Body of pancreas (tissue), 4 donors: ENCODE results near the gene TF.

ENCODE experiments used
- CTCF ChIP-seq, 7 experiments: fragments of 450-650 bp in 4 of 7; fragments of 200-600 bp in 3 of 7; sonication (generic) in 3 of 7; IDR thresholded peaks; one replicate each; pipeline ENCODE4 v1.5.1; 2016 to 2019; ENCODE audit warnings: antibody characterized with exemption in 7 of 7
- POLR2A ChIP-seq, 3 donors: fragments of 450-650 bp; IDR thresholded peaks; one replicate each; pipeline ENCODE4 v1.6.1; 2016; ENCODE audit warnings: antibody characterized with exemption in 3 of 3, mild to moderate bottlenecking in 2 of 3

- TF ChIP-seq CTCF (IDR thresholded peaks at IDR 0.05) (no peak), POLR2A (IDR thresholded peaks at IDR 0.05) (no peak)
These were observed at the start of gene TF for GRCh38 chr3:133745981-133746711.
